ENCODE measurements around the gene USP40.

- TF ChIP-seq CTCF (IDR thresholded peaks at IDR 0.05) = no peak
- no peak for TF ChIP-seq HDAC2 (IDR thresholded peaks at IDR 0.05)
- TF ChIP-seq JUN (IDR thresholded peaks at IDR 0.05) = no peak
- no peak for TF ChIP-seq CHD4 (IDR thresholded peaks at IDR 0.05; ENCODE audit: borderline replicate concordance)
- TF ChIP-seq ZFP36 (IDR thresholded peaks at IDR 0.05; ENCODE audit: borderline replicate concordance, partially characterized antibody) = no peak
- no peak for TF ChIP-seq POLR2A (IDR thresholded peaks at IDR 0.05; ENCODE audit: low read length)
- no peak for TF ChIP-seq REST (IDR thresholded peaks at IDR 0.05)
- TF ChIP-seq EP300 (IDR thresholded peaks at IDR 0.05) = no peak
- no peak for TF ChIP-seq USF2 (IDR thresholded peaks at IDR 0.05)
- TF ChIP-seq JUNB (IDR thresholded peaks at IDR 0.05) = no peak
- TF ChIP-seq HOXB13 (CRISPR knock-in tag; IDR thresholded peaks at IDR 0.05; ENCODE audit: low read depth) = no peak
- TF ChIP-seq SMC3 (IDR thresholded peaks at IDR 0.05) = no peak
- TF ChIP-seq CBX2 (IDR thresholded peaks at IDR 0.05; ENCODE audit: borderline replicate concordance, low read depth) = no peak
Measured at GRCh38 chr2:233458031-233458610, 108.5 kb downstream of the USP40 start.
